HL-60 (cell line): Measurements from ENCODE around the gene RNU4-1.

Experiments
- CTCF ChIP-seq: IDR thresholded peaks from one replicate; pipeline ENCODE4 v1.5.1; 2011; ENCODE audit warnings: low read length, control low read depth, inconsistent platforms; ENCODE audit not compliant: insufficient read depth
- GABPA ChIP-seq: IDR thresholded peaks from 2 replicates; pipeline ENCODE4 v1.6.1; 2012; ENCODE audit warnings: low read depth
- POLR2AphosphoS5 ChIP-seq: IDR thresholded peaks from 2 replicates; pipeline ENCODE4 v1.6.1; 2012; ENCODE audit warnings: low read depth
- TF ChIP-seq, protein P1 (sequence below): IDR thresholded peaks from 2 replicates; pipeline ENCODE4 v1.6.1; 2012; ENCODE audit warnings: low read depth; ENCODE audit not compliant: insufficient replicate concordance

DNA sequence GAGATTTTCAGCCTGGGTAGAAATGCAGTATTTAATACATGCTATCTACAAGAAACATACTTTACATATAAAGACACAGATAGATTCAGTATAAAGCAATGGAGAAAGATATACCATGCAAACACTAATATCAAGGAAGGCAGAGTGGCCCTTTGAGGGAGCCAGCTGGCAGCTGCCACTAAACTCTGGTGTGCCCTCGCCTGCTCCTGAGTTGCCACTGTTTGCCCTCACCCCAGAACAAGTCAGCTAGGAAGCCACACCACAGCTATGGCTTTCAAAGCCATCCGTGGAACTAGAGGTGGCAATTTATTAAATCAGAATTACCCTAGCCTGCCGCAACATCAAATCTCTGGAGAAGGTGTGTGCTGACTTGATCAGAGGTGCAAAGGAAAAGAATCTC is 45.9 kb downstream of the RNU4-1 start:
- TF ChIP-seq CTCF (no peak), GABPA (no peak), POLR2AphosphoS5 (no peak)
- TF ChIP-seq, protein P1, sequence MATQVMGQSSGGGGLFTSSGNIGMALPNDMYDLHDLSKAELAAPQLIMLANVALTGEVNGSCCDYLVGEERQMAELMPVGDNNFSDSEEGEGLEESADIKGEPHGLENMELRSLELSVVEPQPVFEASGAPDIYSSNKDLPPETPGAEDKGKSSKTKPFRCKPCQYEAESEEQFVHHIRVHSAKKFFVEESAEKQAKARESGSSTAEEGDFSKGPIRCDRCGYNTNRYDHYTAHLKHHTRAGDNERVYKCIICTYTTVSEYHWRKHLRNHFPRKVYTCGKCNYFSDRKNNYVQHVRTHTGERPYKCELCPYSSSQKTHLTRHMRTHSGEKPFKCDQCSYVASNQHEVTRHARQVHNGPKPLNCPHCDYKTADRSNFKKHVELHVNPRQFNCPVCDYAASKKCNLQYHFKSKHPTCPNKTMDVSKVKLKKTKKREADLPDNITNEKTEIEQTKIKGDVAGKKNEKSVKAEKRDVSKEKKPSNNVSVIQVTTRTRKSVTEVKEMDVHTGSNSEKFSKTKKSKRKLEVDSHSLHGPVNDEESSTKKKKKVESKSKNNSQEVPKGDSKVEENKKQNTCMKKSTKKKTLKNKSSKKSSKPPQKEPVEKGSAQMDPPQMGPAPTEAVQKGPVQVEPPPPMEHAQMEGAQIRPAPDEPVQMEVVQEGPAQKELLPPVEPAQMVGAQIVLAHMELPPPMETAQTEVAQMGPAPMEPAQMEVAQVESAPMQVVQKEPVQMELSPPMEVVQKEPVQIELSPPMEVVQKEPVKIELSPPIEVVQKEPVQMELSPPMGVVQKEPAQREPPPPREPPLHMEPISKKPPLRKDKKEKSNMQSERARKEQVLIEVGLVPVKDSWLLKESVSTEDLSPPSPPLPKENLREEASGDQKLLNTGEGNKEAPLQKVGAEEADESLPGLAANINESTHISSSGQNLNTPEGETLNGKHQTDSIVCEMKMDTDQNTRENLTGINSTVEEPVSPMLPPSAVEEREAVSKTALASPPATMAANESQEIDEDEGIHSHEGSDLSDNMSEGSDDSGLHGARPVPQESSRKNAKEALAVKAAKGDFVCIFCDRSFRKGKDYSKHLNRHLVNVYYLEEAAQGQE = no peak
